HG02885 (cell line): ENCODE data around the gene TRPM1.

Source experiments
- ATAC-seq: cut with Tn5 transposase; IDR thresholded peaks from one replicate; pipeline ENCODE4 v1.9.1; 2021; ENCODE audit warnings: mild to moderate bottlenecking; ENCODE audit not compliant: unreplicated experiment, poor library complexity

TRPM1 gene

DNA sequence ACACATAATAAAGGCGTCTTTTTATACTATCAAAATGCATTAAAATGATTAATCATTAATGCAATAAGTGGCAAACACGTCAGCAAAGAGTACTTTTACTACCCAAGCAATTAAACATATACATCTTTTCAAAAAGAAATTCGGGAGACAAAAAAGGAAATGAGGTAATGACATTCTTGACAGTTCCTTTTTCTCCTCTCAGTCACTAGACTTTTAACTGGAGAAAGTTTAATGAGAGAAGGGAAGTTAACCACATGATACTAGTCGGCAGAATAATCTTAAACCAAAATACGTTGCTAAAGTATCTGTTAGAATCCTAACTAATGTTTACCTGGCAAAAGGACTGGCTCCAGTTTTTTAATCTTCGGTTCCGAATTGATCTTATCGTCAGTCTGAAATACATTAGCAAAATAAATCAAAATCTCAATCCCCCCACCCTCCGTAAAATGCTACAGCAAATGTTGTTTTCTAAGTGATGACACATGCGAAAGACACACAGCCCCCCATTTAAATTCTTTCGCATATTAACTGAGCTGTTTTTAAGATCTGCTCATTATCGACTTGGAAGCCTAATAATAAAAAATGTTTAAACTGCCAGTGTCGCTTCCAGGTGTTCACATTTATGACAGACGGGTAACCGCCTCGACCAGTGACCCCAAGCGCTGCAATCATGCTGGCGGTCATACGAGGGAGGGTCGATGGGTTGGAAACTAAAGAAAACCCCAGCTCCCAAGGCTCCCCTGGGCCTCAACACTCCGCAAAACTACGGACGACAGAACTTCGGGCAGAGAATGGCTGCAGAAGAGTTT is 110.9 kb downstream of the TRPM1 start:
- peak; percentile 9 for ATAC-seq

DNA sequence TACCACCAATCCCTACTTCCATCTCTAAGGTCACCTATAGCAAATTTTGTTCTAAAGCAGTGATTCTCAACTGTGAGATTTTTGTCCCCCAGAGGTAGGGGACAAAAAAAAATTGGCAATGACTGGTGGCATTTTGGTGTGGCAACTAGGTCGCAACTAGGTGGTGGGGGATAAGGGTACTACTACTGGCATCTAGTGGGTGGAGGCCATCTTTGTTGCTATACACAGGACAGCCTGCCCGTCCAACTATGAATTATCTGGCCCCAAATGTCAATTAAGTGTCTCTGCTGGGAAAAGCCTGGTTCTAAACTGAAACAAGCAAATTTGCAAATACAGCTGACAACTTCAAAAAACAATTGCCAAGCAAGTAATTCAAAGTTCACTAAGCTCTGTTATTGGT is 111.5 kb downstream of the TRPM1 start:
- ATAC-seq: no peak

DNA sequence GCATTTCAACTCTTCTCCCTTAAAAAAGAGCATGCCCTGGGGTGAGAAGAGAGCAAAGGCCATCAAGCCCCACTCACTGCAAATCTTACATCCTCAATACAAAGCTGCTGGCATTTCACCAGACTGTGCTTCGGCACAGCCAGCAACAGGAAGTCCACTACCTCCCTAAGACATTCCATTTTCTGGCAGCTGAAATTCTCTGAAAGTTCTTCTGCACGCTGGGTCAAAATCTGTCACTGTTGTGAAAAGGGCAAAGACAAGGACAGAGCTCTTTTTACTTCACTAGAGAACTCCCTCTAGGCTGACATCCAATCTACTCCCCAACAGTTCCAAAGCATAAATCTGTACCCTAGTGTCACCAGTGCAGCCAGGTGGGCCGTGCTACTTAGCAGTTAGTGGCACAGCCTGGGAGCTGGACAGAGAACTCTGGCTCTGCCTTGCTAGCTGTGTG is 116.4 kb downstream of the TRPM1 start:
- ATAC-seq: no peak

DNA sequence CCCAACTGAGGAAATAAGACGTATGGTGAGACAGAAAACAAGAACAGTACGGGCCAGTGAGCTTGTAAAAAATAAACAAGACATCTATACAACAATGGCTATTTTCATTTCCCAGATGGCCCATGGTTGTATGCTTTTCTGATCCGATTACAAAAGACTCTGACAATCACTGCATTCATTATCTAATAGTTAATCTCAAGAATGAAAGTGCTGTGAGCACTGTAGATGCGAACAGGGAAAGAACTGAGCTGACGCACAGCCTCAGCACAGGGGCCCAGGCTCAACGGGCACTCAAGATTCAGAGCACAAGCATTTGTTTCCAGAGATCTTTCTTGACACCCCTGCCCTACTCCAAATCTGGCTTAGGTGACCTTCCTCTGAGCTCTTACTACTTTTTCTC is 117.0 kb downstream of the TRPM1 start:
- ATAC-seq: no peak

DNA sequence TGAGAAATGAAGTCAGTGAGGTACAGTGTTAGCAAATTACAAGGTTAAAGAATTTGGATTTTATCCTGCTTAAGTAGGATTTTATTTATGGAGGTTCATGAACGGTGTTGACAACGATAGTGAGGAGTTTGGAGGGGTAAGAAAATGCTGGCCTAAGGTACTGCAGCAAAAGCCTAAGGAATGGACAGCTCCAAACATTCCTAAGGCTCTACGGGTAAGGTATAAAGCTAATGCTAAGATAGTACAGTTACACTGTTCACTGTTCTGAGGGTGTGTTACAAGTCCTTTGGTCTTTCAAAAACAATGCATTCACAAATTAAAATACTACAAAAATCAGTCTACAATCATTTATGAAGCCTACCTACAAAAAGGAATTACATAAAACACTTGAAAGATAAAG is 117.4 kb downstream of the TRPM1 start:
- no peak for ATAC-seq

DNA sequence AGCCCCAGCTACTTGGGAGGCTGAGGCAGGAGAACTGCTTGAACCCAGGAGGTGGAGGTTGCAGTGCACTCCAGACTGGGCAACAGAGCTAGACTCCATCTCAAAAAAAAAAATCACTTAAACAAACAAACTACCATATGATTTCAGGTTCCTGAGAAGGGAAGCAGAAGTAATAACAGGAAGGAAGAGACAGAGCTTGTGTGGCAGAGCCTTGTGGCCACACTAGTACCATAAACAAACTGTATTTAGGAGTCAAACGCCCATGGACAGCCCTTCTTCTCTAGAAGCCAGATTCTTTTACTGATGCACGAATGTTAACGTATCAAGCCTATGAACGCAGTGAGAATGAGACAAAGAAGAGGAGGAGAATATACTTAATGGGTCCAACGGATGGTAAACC is 122.1 kb downstream of the TRPM1 start:
- ATAC-seq: no peak

DNA sequence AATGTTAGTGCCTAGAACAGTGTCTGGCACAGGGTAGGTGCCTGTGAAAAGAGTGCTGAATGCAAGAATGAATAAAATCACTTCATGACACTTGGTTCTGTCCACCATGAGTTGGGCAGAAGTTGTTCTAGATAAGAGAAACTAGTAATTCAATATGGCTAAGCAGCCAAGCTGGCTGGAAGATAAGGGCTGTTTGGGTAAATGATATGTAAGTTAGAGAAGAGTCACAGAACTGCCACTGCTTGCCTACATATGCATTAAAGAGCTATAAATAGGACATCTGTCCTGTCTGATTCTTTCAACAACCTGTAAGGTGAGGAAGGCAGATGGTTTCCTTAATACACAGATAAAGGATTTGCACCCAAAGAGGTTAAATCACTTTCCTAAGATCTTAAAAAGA is 123.2 kb downstream of the TRPM1 start:
- no peak for ATAC-seq

DNA sequence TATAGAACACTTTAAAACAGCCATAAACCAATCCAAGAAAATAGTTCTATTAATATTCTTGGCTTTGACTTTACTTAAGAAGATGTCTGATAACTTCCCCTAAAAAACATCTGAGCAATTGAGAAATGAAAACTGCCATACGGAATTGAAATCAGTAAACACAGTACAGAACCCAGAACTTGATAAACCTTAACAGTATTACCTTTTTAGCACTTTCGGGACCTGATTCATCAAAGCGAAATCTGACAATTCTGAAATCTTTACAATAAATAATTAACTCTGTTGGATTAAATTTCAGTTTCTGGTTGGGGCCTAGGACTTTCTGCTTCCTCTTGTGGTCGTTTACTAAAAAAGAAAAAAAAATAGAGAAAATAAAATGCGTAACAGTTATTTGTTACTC is 127.4 kb downstream of the TRPM1 start:
- no peak for ATAC-seq

DNA sequence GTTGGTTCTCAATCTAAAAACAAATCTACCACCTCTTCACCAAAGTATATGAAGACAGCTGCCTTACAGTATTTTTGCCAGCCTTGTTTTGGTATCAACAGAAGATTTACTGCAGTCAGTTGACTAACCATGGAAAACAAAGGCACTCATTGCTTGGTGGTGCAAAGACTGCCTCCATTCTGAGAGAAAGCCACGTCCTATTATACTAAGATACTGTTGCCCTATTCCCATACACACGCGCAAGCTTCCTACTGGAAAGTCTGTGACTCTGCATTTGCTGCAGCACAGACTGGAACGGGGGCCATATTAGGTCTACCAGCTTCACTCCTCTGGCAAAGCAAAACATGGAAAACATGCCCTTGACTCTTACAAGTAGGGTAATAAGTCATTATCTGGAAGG is 128.1 kb downstream of the TRPM1 start:
- ATAC-seq: no peak

DNA sequence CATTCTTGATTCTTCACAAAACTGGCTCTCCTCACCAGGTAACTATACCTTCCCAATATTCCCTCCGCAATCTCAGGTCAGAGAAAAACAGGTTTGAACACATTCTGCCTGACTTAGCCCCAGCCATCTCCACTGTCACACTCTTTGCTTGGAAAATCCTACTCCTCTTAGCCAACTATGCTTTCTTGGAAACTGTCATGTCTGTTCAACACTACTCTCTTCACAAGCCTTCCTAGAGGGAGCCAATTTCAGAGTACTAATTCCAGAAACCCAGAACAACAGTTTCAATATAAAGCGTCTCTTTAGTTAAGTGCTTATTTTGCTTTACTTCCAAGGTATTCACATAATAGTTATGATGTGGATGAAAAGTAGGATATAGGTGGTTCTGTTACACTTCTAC is 131.8 kb downstream of the TRPM1 start:
- ATAC-seq: no peak

DNA sequence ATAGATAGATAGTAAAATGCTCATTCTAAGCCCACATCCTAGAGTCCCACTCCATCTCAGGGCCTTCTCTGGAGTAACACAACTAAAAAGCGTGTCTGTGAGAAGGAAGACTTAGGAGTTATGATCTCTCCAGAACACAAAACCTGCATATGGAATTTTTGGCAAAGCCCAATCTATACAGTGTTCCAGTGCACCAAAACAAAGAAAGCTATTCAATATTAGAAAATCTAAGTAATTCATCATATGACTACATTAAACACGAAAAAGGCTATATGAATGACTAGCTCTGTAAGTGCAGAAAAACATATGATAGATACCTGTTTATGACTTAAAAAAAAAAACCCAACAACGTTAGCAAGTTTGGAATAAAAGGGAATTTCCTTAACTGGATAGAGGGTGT is 137.8 kb downstream of the TRPM1 start:
- ATAC-seq: no peak

DNA sequence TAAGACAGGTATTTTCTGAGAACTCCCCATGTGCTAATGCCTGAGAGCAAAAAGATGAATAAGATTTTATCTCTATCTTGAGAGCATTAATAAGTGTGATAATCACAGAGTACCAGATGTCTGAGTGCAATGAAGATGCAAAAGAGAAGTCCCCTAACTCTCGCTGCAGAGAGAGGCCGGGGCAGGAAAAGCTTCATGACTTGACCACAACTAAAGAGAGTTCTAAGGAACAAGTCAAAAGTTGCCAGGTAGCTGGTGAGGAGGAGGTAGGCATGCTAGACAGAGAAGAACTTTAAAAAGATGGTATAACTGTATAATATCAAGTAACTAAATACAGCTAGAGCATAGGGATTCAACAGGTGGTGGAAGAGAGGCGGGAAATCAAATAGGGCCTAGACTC is 138.9 kb downstream of the TRPM1 start:
- no peak for ATAC-seq

DNA sequence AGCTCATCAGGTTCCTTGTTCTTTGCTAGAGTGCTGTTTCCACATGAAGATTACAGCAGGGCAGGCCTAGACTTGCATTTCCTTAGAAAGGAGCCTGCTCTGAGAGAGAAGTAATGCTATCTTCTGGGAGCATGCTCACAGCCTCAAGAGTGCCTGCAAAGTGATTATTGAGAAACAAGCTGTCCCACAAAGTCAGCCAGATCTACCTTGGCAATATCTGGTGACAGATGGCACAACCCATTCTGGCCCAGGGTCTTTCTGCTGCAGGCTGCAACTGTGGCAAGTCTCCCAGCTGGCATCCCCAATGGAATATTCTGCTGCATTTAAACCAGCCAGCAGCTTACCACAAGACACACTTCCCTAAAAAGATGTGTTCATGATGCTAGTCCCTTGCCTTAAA is 139.4 kb downstream of the TRPM1 start:
- ATAC-seq: no peak

DNA sequence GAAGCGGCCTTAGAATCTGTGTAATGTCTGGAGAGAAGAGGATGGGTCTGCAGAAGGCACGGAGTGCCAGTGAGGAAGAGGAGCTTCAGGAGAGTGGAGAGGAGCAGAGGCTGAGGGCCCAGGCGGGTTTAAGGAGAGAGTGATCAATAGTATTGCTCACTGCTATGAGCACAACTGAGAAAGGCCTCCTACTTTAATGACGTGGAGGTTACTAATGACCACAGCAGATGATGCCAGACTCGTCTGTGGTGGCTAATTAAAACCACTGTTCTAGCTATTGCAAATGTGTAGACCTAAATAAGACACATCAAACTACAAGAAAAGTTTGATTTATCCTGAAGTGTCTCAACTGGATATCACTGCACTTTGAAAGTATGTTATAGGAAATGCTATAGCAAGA is 143.3 kb downstream of the TRPM1 start:
- ATAC-seq: no peak

DNA sequence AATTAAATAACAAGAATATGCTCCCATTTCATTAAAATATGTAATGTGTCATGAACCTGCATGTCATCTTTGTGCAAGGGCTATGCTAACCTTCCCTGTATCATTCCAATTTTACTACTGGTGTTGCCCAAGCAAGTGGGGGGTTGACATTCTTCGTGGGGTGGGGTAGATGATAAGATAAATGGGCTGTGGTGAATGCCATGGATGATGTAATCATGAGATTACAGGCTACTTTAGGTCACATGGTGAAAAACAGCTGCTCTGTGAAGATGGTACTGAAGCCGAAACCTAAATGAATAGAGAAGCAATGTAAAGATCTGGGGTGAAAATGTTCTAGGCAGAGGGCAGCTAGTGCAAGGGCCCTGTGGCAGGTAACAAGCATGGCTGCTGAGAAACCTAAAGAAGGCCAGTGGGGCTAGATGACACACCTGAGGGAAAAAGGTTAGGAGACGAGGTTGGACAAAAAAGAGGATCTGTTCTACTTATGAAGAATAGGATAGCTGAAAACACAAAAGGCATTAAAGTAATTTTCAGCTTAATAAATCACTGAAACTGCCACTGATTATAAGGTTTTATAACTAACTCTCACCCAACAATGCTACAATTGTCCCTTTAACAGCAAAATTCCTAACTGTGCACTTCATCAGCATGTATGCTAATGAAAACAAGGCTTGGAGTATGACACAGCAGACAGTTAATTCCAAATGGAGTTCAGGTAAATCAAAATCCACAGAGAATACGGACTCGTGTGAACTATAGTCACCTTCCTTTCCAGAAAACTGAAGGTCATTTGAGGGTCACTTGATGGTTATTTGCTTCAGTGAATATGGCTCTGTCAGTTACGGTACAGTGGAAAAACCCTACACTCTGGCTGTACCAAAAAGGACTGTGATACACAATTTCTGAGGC is 145.1 kb downstream of the TRPM1 start:
- ATAC-seq: no peak

DNA sequence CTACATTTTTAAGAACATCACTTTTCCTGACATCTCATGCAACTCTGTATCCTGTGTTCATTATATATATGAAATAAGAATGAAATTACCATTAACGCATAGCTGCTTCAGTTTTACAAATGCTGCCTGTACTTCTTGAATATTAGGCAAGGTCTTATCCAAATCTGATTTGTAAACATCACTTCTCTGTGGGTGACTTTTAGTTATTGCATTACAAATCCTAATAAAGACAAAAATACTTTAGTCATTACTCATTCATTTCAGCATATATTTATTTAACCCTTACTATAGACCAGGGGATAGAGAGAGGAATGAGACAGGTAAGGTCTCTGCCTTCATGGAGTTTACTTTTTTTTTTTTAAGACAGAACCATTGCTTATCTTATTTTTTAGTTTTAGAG is 146.9 kb downstream of the TRPM1 start:
- no peak for ATAC-seq

DNA sequence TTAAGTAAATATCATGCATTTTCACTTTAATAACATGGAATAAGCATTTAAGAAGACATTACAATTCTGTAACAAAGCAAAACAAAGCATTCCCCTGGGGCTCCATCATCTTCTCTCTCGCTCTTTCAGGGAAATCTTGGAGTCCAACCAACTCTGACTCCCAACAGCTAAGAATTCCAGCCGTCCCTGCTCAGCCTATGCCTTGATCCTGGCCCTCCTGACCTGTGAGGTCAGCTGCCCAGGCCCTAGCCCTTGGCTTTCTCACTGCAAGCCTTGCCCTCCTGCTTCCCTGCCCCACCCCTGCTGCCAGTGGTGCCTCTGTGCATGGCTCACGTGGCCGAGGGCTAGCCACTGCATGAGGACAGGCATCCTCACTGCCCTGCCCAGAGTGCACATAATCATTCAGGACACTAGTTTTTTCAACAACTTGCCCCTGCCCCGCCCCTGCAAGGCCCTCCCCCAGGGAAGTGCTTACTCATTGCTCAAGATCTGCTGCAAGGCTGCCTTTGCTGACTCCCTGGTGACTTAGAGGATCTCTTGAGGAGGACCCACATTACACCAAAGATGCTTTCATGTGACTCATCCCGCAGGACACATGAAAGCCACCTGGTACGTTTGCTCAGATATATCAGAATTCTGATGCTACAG is 147.7 kb downstream of the TRPM1 start:
- ATAC-seq: no peak

DNA sequence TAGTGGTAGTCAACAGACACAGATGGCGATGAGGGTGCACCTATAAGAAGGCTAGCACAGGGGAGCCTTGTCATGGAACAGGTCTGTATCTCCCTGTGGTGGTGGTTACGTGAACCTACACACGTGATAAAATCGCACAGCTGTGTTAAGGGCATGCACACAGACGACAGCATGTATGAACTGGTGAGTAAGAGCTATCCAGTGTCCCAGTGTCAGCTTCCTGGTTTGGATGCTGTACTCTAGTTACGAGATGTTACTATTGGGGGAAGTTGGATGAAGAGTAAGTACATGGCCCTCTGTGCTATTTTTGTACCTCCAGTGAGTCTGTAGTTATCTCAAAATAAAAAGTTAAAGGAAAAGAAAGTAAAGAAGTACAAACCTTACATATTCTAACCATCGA is 148.3 kb downstream of the TRPM1 start:
- ATAC-seq: no peak
